ENCODE data around the gene DOCK1.

DNA sequence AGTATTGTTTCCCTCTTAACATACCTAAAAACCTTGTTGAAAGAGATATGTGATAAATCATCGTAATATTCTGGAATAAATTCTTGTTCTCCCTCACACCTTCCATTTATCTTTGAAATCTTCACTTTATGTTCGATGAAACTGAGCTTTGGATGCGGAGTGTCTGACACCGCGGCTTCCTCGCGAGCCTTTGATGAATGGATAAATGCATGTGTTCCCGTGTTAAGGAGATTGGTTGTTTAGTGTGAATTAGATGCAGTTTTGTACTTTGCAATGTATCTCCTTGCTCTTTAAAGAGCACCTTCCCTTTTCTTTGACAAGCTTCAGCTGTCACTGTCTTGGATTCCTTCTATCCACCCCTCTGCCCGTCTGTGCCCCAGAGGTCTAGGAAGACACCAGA, 138.1 kb downstream of the DOCK1 start:
- TF ChIP-seq, protein P1, sequence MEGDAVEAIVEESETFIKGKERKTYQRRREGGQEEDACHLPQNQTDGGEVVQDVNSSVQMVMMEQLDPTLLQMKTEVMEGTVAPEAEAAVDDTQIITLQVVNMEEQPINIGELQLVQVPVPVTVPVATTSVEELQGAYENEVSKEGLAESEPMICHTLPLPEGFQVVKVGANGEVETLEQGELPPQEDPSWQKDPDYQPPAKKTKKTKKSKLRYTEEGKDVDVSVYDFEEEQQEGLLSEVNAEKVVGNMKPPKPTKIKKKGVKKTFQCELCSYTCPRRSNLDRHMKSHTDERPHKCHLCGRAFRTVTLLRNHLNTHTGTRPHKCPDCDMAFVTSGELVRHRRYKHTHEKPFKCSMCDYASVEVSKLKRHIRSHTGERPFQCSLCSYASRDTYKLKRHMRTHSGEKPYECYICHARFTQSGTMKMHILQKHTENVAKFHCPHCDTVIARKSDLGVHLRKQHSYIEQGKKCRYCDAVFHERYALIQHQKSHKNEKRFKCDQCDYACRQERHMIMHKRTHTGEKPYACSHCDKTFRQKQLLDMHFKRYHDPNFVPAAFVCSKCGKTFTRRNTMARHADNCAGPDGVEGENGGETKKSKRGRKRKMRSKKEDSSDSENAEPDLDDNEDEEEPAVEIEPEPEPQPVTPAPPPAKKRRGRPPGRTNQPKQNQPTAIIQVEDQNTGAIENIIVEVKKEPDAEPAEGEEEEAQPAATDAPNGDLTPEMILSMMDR (IDR thresholded peaks at IDR 0.05), result no peak
- TF ChIP-seq EZH2 (IDR thresholded peaks at IDR 0.05), result no peak
